GM21423 (cell line): ENCODE measurements around the gene WDR4.
"Not testable (repeated sequence)": the region's sequence is repeated elsewhere in the genome, so short reads cannot be mapped to it uniquely, and the experiment has no call there.

ENCODE experiments used
- ATAC-seq: cut with Tn5 transposase; IDR thresholded peaks from one replicate; pipeline ENCODE4 v1.9.1; 2021; ENCODE audit warnings: mild to moderate bottlenecking, moderate library complexity; ENCODE audit not compliant: unreplicated experiment

The WDR4 gene

GRCh38 chr21:42880352-42880751 is 1.0 kb upstream of the WDR4 start:
- no peak for ATAC-seq

- peak; percentile 17 for ATAC-seq
Observed at GRCh38 chr21:42878678-42878992, 704 bp downstream of the WDR4 start.

GRCh38 chr21:42875811-42876210 is 3.5 kb downstream of the WDR4 start:
- not testable (repeated sequence) for ATAC-seq

GRCh38 chr21:42873096-42873495 is 6.2 kb downstream of the WDR4 start:
- no peak for ATAC-seq

- no peak for ATAC-seq
Observed at GRCh38 chr21:42868196-42868595, 11.1 kb downstream of the WDR4 start.

- no peak for ATAC-seq
Observed at GRCh38 chr21:42865776-42866160, 13.6 kb downstream of the WDR4 start.

- ATAC-seq = no peak
Observed at GRCh38 chr21:42864815-42865775, 14.2 kb downstream of the WDR4 start.

- ATAC-seq = no peak
Observed at GRCh38 chr21:42864286-42864685, 15.1 kb downstream of the WDR4 start.

- no peak for ATAC-seq
Observed at GRCh38 chr21:42863504-42863870, 15.9 kb downstream of the WDR4 start.

- no peak for ATAC-seq
Observed at GRCh38 chr21:42862774-42863503, 16.4 kb downstream of the WDR4 start.

GRCh38 chr21:42861848-42862400 is 17.4 kb downstream of the WDR4 start:
- ATAC-seq = no peak

- no peak for ATAC-seq
Observed at GRCh38 chr21:42861311-42861847, 18.0 kb downstream of the WDR4 start.

- ATAC-seq = no peak
Observed at GRCh38 chr21:42860345-42860744, 19.0 kb downstream of the WDR4 start.

- no peak for ATAC-seq
Observed at GRCh38 chr21:42859891-42860230, 19.5 kb downstream of the WDR4 start.

- no peak for ATAC-seq
Observed at GRCh38 chr21:42858957-42859890, 20.1 kb downstream of the WDR4 start.

GRCh38 chr21:42858185-42858847 is 21.0 kb downstream of the WDR4 start:
- no peak for ATAC-seq

- no peak for ATAC-seq
Observed at GRCh38 chr21:42857216-42857615, 22.1 kb downstream of the WDR4 start.

GRCh38 chr21:42855937-42856335 is 23.4 kb downstream of the WDR4 start:
- ATAC-seq = no peak

- ATAC-seq = no peak
Observed at GRCh38 chr21:42855171-42855936, 24.0 kb downstream of the WDR4 start.
